ENCODE measurements around the gene RNU6-9.
"Not testable (repeated sequence)": the region's sequence is repeated elsewhere in the genome, so short reads cannot be mapped to it uniquely, and the experiment has no call there.

DNA sequence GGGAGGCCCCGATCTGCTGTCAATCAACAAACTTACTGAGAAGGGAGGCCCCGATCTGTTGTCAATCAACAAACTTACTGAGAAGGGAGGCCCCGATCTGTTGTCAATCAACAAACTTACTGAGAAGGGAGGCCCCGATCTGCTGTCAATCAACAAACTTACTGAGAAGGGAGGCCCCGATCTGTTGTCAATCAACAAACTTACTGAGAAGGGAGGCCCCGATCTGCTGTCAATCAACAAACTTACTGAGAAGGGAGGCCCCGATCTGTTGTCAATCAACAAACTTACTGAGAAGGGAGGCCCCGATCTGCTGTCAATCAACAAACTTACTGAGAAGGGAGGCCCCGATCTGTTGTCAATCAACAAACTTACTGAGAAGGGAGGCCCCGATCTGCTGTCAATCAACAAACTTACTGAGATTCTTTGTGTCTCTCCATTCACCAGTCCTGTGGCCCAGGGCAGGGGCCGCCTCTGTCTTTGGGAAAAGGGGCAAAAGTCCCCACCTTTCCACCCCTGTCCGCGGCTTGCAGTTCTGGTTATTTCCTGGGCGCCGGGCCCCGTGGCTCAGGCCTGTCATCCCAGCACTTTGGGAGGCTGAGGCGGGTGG lies 39.6 kb upstream of the RNU6-9 start:
- not testable (repeated sequence) for TF ChIP-seq EP300, POLR2A (IDR thresholded peaks at IDR 0.05)
- TF ChIP-seq, protein P1, sequence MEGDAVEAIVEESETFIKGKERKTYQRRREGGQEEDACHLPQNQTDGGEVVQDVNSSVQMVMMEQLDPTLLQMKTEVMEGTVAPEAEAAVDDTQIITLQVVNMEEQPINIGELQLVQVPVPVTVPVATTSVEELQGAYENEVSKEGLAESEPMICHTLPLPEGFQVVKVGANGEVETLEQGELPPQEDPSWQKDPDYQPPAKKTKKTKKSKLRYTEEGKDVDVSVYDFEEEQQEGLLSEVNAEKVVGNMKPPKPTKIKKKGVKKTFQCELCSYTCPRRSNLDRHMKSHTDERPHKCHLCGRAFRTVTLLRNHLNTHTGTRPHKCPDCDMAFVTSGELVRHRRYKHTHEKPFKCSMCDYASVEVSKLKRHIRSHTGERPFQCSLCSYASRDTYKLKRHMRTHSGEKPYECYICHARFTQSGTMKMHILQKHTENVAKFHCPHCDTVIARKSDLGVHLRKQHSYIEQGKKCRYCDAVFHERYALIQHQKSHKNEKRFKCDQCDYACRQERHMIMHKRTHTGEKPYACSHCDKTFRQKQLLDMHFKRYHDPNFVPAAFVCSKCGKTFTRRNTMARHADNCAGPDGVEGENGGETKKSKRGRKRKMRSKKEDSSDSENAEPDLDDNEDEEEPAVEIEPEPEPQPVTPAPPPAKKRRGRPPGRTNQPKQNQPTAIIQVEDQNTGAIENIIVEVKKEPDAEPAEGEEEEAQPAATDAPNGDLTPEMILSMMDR (IDR thresholded peaks at IDR 0.05): not testable (repeated sequence)

Data from suprapubic skin (tissue), 3 donors.